Measurements from ENCODE around the gene PIGS. TPM values are rescaled to one million over a fixed set of nuclear protein-coding genes. Genes with fewer than 3 reads are reported as not detected.

PIGS gene
- total and polyA plus RNA-seq, 2 donors (not counting 3 experiments of a cell fraction or from before 2014, with no cell fraction given) = 71.3 to 110 TPM

DNA sequence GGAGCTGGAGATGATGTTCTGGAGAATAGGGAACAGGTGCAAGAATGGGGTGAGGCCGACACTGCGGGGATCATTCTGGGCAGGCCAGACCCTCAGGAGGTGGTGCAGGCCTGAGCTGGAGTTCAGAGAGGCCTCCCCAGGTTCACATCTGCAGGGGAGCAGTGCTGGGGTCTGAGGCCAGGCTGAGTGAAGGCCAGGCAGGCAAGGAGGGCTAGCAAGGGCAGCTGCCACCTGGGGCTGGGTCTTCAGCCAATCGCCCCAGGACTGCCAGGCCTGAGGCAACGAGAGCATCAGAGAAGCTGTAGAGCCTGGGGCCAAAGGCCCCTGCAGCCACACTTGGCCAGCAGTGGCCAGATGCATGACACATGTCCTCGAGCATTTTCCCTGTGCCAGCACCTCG, 50.6 kb downstream of the PIGS start:
- no TSS peak for BruUV-seq (replicated peaks)
- POLR2A ChIA-PET = no interaction called here
- H4K20me1 ChIP-seq (replicated peaks; ENCODE audit: control insufficient read depth, extremely low read depth, insufficient read depth, low read length) = no peaks in the 10 kb centered on the region

More for the DNA sequence above, 50.6 kb downstream of the PIGS start:
- intact Hi-C loops (cut with micrococcal nuclease) (no loop called here), dilution Hi-C loops (cut with MboI; ENCODE audit: extremely low pct_ligation_motif_present, low sequenced_read_pairs) (no loop called here)
- TF ChIP-seq JUN (IDR thresholded peaks at IDR 0.05; ENCODE audit: borderline replicate concordance, insufficient read depth, insufficient read length, low read depth) (no peak), FOS (IDR thresholded peaks at IDR 0.05; ENCODE audit: borderline replicate concordance, insufficient read depth, low read length) (no peak), POLR2A (IDR thresholded peaks at IDR 0.05; ENCODE audit: low read depth, low read length) (no peak), POLR2AphosphoS5 (IDR thresholded peaks at IDR 0.05; ENCODE audit: insufficient read depth, low read depth, low read length) (no peak), GATA2 (IDR thresholded peaks at IDR 0.05; ENCODE audit: insufficient read depth, insufficient read length, low read depth, low read length) (no peak), EZH2 (IDR thresholded peaks at IDR 0.05; ENCODE audit: borderline replicate concordance, low read depth, low read length, severe bottlenecking) (no peak), MYC (IDR thresholded peaks at IDR 0.05; ENCODE audit: low read depth, low read length) (no peak)
- TF ChIP-seq, protein P1, sequence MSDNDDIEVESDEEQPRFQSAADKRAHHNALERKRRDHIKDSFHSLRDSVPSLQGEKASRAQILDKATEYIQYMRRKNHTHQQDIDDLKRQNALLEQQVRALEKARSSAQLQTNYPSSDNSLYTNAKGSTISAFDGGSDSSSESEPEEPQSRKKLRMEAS (IDR thresholded peaks at IDR 0.05; ENCODE audit: insufficient read depth, insufficient read length) = no peak
- TF ChIP-seq, protein P2, sequence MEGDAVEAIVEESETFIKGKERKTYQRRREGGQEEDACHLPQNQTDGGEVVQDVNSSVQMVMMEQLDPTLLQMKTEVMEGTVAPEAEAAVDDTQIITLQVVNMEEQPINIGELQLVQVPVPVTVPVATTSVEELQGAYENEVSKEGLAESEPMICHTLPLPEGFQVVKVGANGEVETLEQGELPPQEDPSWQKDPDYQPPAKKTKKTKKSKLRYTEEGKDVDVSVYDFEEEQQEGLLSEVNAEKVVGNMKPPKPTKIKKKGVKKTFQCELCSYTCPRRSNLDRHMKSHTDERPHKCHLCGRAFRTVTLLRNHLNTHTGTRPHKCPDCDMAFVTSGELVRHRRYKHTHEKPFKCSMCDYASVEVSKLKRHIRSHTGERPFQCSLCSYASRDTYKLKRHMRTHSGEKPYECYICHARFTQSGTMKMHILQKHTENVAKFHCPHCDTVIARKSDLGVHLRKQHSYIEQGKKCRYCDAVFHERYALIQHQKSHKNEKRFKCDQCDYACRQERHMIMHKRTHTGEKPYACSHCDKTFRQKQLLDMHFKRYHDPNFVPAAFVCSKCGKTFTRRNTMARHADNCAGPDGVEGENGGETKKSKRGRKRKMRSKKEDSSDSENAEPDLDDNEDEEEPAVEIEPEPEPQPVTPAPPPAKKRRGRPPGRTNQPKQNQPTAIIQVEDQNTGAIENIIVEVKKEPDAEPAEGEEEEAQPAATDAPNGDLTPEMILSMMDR (IDR thresholded peaks at IDR 0.05; ENCODE audit: extremely low read depth in 1 of 2, insufficient read depth in 1 of 2, low read depth in 1 of 2, low read length in 2 of 2) = no peak
- no peak overlapping the region for H3K4me2 ChIP-seq (ENCODE audit: insufficient read depth, low read length)
- FAIRE-seq = no peak
- H3K9ac ChIP-seq (replicated peaks; ENCODE audit: extremely low read depth, insufficient read depth, low read length) = no peak overlapping the region
- no peaks in the 10 kb centered on the region for H3K9me3 ChIP-seq (replicated peaks; ENCODE audit: control insufficient read depth, insufficient read depth, low read length)
- H3K9me1 ChIP-seq (replicated peaks; ENCODE audit: control insufficient read depth, extremely low read depth, insufficient read depth, low read length) = no peaks in the 10 kb centered on the region
- DNase-seq (ENCODE audit: low read depth, low spot score) = no peak
- no peak overlapping the region for H3K27ac ChIP-seq (ENCODE audit: insufficient read depth, low read depth, low read length)
- no peak overlapping the region for H3K4me3 ChIP-seq (replicated peaks in 1 of 3; ENCODE audit: insufficient read depth in 1 of 3, low read depth in 1 of 3, low read length in 3 of 3)
- no peak overlapping the region for H2AFZ ChIP-seq (ENCODE audit: low read depth, low read length)
- CTCF ChIA-PET = interaction anchor here (0.9 kb wide), 1 partner anchor 25 kb away, joined by 4 read pairs; no protein-coding TSS in a partner anchor
- no peaks in the 10 kb centered on the region for H3K36me3 ChIP-seq (ENCODE audit: control insufficient read depth in 2 of 2, extremely low read depth in 1 of 2, insufficient read depth in 2 of 2, low read length in 2 of 2)
- H3K79me2 ChIP-seq (ENCODE audit: control insufficient read depth, insufficient read depth, low read length) = no peaks in the 10 kb centered on the region
- no peaks in the 10 kb centered on the region for H3K4me1 ChIP-seq (ENCODE audit: control insufficient read depth, extremely low read depth, insufficient read depth, low read length)
- no peaks in the 10 kb centered on the region for H3K27me3 ChIP-seq (ENCODE audit: control insufficient read depth in 2 of 2, insufficient read depth in 2 of 2, low read length in 2 of 2)

Data from endothelial cell of umbilical vein (primary cell).